Muscle layer of colon (tissue), 2 donors: Measurements from ENCODE around the gene SLC6A17.

Source experiments
- H3K27ac ChIP-seq: one replicate; pipeline ENCODE4 v1.7.0; 2013; ENCODE audit warnings: low read depth, mild to moderate bottlenecking, low read length, moderate library complexity
- H3K27me3 ChIP-seq, 2 donors: one replicate each; pipeline ENCODE4 v1.7.0; 2013; ENCODE audit warnings: low read length in 2 of 2, mild to moderate bottlenecking in 2 of 2; ENCODE audit not compliant: insufficient read depth in 2 of 2, control insufficient read depth in 1 of 2
- H3K36me3 ChIP-seq: one replicate; pipeline ENCODE4 v1.7.0; 2013; ENCODE audit warnings: mild to moderate bottlenecking, low read length; ENCODE audit not compliant: insufficient read depth
- H3K4me1 ChIP-seq: one replicate; pipeline ENCODE4 v1.7.0; 2013; ENCODE audit warnings: mild to moderate bottlenecking, low read length; ENCODE audit not compliant: insufficient read depth
- H3K4me3 ChIP-seq, 2 donors: one replicate each; pipeline ENCODE4 v1.7.0; 2013; ENCODE audit warnings: low read length in 2 of 2, low read depth in 1 of 2, mild to moderate bottlenecking in 1 of 2, moderate library complexity in 1 of 2
- H3K9ac ChIP-seq: one replicate; pipeline ENCODE4 v1.7.0; 2013; ENCODE audit warnings: low read length
- H3K9me3 ChIP-seq: one replicate; pipeline ENCODE4 v1.7.0; 2013; ENCODE audit warnings: mild to moderate bottlenecking, low read length
- donor health status: abdominal sarcoma.
- donor health status: Adenocarcinoma of cecum.

SLC6A17 gene

DNA sequence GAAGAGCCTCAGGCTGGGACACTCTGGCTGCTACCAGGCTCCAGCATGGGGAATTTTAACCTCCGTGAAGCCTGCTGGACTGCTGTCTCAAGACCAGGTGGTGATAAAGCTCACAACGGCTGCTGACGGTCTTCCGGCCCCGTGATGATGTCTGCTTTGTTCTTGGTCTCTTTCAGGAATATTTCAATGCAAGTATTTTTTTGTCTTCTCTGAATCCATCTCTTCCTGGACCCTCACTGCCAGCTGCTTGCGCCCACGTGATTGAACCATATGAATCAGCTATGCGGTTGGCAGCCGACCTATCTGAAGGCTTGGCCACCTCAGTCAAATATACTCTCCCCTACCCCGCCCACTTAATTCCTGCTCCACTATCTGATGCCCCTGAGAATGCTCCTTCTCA is 14.6 kb upstream of the SLC6A17 start:
- no peaks in the 10 kb centered on the region for H3K4me1 ChIP-seq
- H3K9ac ChIP-seq = no peak overlapping the region
- H3K27me3 ChIP-seq = peaks cover 0 to 13% of the 10 kb centered on the region in 2 donors
- H3K4me3 ChIP-seq = no peak overlapping the region
- no peaks in the 10 kb centered on the region for H3K9me3 ChIP-seq
- H3K27ac ChIP-seq = no peak overlapping the region
- H3K36me3 ChIP-seq = no peaks in the 10 kb centered on the region

DNA sequence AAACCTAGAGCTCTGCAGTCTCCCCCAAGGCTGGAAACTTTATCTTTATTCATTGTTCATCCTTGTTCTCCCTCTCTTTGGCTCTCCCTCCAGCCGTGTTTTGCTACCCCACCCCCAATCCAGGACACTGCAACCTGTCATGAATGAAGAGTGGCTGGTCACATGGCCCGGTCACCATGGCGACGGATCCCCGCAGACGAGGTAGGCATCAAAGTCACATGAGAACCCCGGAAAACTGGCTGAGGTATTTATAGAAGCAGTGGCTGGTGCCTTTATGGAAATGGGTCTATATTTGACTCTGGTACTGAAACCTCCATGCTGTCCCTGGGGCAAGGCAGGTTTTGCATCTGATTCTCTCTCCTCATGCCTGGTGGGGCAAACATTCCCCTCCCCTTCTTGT is 13.4 kb upstream of the SLC6A17 start:
- Histone ChIP-seq H3K4me1 (no peaks in the 10 kb centered on the region), H3K27me3 (peaks cover 0 to 5% of the 10 kb centered on the region in 2 donors), H3K9ac (no peak overlapping the region), H3K36me3 (no peaks in the 10 kb centered on the region), H3K27ac (no peak overlapping the region), H3K9me3 (no peaks in the 10 kb centered on the region), H3K4me3 (no peak overlapping the region)

DNA sequence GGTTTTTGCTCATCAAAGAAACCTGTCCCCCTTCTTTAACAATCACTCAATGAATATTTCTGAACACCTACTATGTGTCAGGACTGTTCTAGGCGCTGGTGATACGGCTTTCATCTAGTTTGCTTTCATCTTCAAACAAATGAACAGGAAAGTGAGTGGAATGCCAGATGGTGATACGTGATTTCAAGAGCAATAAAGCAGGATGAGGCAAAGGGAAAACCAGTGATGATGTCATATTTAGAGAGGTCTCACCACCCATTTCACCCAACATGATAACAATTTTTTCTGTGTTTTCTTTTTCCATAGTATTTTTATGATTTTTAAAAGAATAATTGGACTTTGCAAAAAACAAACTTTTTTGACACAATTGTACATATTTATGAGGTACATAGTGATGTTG is 11.3 kb upstream of the SLC6A17 start:
- Histone ChIP-seq H3K4me1 (no peaks in the 10 kb centered on the region), H3K27me3 (peaks cover 0 to 7% of the 10 kb centered on the region in 2 donors), H3K9ac (no peak overlapping the region), H3K9me3 (no peaks in the 10 kb centered on the region), H3K27ac (no peak overlapping the region), H3K36me3 (no peaks in the 10 kb centered on the region), H3K4me3 (no peak overlapping the region)

DNA sequence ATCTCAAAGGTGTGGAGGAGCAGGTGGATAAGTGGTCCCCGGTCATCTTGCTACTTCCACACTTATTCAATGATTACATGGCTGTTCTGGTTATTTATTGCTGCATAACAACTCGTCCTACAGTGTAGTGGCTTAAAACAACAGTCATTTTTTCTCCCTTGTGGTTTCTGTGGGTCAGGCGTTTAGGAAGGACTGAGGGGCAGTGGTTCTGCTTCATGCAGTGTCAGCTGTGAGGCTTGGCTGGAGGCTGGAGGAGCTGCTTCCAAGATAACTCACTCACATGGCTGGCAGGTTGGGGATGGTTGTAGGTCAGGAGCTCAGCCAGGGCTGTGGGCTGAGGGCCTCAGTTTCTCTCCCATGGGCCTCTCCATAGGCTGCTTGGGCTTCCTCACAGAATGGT is 5.9 kb upstream of the SLC6A17 start:
- Histone ChIP-seq H3K27me3 (peaks cover 0 to 12% of the 10 kb centered on the region in 2 donors), H3K4me1 (no peaks in the 10 kb centered on the region)

DNA sequence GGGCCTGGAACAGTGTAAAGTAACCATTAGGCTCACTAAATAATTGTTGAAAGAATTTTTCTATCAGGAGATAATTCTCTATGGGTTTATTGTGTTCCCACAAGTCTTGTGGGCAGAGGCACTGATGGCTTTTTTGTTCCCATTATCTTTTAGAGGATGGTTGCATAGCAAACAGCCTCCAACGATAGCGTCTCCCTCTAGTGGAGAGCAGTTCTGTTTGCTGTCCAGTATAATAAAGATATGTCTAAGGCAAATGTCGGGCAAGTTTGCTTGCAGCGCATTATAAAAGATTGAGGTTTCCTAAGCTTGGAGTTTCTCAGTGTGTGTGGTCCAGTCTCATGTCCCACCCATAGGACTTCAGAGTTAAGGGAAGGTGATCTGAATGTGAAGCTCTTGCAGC is 1.3 kb upstream of the SLC6A17 start:
- Histone ChIP-seq H3K4me3 (no peak overlapping the region), H3K27ac (no peak overlapping the region), H3K9ac (no peak overlapping the region), H3K27me3 (peaks cover 7 to 31% of the 10 kb centered on the region in 2 donors), H3K36me3 (no peaks in the 10 kb centered on the region), H3K9me3 (no peaks in the 10 kb centered on the region), H3K4me1 (no peaks in the 10 kb centered on the region)

More for the DNA sequence above, 5.9 kb upstream of the SLC6A17 start:
- Histone ChIP-seq H3K4me3 (no peak overlapping the region), H3K36me3 (no peaks in the 10 kb centered on the region), H3K27ac (no peak overlapping the region), H3K9ac (no peak overlapping the region), H3K9me3 (no peaks in the 10 kb centered on the region)

DNA sequence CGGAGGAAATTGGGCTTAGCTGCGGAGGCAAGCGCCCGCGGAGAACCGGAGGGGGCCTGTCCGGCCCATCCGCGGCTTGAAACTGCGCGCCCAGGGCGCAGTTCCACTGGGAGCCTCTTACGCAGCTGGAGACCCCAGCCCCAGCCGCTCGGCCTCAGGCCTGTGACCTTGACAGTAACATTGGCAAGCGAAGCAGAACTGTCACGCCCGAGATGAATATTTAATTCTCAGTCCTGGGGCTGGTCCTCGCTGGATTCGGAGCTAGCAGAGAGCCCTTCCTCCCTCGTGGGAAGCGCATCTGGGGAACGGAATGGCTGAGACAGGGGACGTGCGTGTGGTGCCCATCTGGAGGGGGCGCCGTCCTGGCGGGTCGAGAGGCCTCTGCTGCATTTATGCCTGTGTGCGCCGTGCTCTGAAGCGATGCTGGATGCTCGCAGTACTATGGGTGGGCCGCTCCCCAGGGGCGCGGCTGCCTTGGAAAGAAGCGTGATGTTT is 928 bp downstream of the SLC6A17 start:
- Histone ChIP-seq H3K4me1 (no peaks in the 10 kb centered on the region), H3K36me3 (no peaks in the 10 kb centered on the region), H3K9me3 (no peaks in the 10 kb centered on the region), H3K9ac (no peak overlapping the region), H3K4me3 (no peak overlapping the region), H3K27ac (no peak overlapping the region), H3K27me3 (peaks cover 7 to 31% of the 10 kb centered on the region in 2 donors)

DNA sequence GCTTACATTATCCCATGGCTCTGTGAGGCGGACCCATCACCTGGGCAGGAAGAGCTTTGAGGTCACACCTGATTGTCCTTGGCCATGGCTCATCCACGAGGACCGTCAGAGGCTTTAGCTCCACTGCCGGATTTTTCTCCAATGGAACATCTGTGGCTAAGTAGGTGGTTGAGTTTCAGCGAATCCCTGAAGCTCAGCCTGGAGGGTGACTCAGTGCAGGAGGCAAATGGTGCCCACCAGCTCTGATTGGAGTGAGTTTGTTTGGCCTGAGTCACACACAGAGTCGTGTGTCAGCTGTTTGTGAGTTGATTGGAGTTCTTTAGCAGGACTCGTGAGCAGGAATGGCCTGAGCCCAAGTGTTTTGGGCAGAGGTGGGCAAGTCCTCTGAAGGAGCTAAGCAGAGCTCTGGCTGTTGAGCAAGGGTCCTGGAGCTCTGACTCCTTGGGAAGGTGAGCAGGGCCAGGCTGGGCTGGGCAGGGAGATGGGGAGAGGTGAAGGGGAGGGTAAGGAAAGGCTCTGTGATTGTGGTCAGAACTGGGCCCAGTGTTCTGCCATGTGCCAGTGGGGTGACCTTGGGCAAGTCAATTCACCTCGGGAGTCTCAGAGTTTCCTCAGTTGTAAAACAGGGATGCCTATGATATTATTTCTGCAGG is 2.0 kb downstream of the SLC6A17 start:
- Histone ChIP-seq H3K4me3 (no peak overlapping the region), H3K36me3 (no peaks in the 10 kb centered on the region), H3K9me3 (no peaks in the 10 kb centered on the region), H3K27me3 (peaks cover 7 to 31% of the 10 kb centered on the region in 2 donors), H3K9ac (no peak overlapping the region), H3K4me1 (no peaks in the 10 kb centered on the region), H3K27ac (no peak overlapping the region)

DNA sequence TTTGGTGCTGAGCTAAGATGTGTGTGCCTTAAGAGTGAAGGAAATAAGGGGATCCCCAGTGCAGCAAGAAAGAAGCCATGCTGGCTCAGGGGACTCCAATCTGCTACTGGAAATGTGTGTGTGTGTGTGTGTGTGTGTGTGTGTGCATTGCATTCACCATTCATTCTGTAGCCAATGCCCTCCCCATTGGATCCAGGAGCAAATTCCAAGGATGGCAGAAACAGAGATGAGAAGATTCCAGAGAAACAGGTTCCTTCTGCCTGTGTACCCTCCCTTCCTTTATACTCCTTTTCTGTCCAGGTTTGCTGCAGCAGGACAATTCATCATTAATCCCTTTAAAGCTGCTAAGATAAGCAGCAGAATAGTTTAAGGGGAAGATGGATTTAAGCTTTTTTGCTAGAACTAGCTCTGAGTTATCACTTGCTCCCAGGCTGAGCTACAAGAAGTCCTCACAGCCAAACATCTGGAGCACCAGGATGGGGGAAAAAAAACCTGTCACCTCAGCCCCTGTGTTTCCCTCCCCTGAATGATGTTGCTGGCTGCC is 3.2 kb downstream of the SLC6A17 start:
- Histone ChIP-seq H3K4me3 (no peak overlapping the region), H3K9ac (no peak overlapping the region), H3K9me3 (no peaks in the 10 kb centered on the region), H3K36me3 (no peaks in the 10 kb centered on the region), H3K27ac (no peak overlapping the region), H3K4me1 (no peaks in the 10 kb centered on the region), H3K27me3 (peaks cover 7 to 30% of the 10 kb centered on the region in 2 donors)

DNA sequence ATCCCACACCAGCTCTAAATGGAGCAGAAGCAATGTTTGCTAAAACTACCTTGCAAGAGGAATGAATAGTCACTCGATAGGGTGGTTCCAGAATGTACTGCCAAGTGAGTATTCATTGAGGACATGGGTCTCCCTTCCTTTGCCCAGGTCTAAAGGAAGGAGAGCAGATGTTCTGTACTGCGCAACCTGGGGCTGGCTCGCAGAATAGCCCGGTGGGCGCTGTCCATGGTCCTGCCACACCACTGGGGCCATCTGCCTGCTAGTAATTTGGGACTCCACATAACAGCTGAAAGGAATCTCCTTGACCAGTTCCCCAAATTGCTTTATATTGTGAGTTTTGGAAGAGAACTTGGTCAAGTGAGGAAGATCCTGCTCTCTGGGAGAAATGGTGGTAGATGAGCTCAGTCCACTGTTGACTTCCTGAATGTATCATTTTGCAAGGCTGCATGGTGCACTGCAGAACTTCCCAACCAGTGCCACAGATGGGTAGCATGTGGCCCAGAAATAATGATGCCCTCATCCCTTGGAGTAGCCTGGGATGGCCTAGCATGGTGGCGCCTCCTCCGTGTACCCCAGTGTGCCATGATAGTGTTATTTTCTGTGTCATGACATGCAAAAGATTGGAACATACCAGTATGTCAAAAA is 5.7 kb downstream of the SLC6A17 start:
- Histone ChIP-seq H3K9ac (no peak overlapping the region), H3K27me3 (peaks cover 7 to 10% of the 10 kb centered on the region in 2 donors), H3K4me3 (no peak overlapping the region), H3K4me1 (no peaks in the 10 kb centered on the region), H3K27ac (no peak overlapping the region), H3K9me3 (no peaks in the 10 kb centered on the region), H3K36me3 (no peaks in the 10 kb centered on the region)

DNA sequence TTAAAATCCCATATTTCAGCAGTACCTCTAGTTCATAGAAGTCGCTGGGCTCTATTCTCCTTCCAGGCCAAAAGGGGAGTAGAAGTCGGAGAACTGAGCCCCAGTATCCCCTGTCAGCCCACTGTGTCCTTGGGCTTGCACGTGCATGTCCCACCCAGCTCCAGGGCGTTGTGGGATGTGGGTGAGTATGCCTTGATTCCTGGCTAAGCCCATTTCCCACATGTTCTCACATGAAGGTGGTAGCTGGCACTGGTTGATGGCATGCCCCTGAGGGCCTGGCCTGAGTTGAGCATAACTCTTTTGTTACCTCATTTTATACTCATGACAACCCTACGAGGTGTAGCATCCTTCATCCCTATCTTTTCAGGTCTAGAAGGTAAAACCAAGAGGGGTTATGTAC is 8.0 kb downstream of the SLC6A17 start:
- Histone ChIP-seq H3K27ac (no peak overlapping the region), H3K4me1 (no peaks in the 10 kb centered on the region), H3K27me3 (no peaks in the 10 kb centered on the region)

DNA sequence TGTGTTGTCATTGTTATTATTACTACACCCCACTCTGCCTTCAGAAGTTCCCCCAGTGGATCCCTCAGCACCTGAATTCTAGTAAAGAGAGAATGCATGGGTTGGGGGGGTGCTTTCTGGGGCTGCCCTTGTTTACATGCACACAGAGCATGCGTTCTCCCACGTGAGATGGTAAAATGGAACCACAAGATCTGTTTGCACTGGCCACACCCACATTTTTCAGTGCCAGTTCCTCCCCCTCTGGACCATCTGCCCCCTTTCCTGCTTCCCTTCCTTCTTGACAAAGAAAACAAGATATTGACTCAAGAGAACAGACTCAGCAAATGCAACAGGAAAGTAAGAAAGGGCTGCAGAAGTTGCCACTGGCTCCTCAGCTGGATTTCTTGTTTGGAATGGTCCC is 8.9 kb downstream of the SLC6A17 start:
- no peak overlapping the region for H3K4me3 ChIP-seq
- no peak overlapping the region for H3K27ac ChIP-seq
- H3K9ac ChIP-seq = no peak overlapping the region

More for the DNA sequence above, 8.0 kb downstream of the SLC6A17 start:
- H3K9ac ChIP-seq = no peak overlapping the region
- no peak overlapping the region for H3K4me3 ChIP-seq
- H3K9me3 ChIP-seq = no peaks in the 10 kb centered on the region
- no peaks in the 10 kb centered on the region for H3K36me3 ChIP-seq

More for the DNA sequence above, 8.9 kb downstream of the SLC6A17 start:
- Histone ChIP-seq H3K9me3 (no peaks in the 10 kb centered on the region), H3K4me1 (no peaks in the 10 kb centered on the region), H3K36me3 (no peaks in the 10 kb centered on the region), H3K27me3 (no peaks in the 10 kb centered on the region)
